Measurements from ENCODE around the gene RAET1L.

GRCh38 chr6:150029276-150029675 lies 3.9 kb upstream of the RAET1L start:
- TF ChIP-seq CTCF (IDR thresholded peaks at IDR 0.05) (no peak), POLR2A (IDR thresholded peaks at IDR 0.05) (no peak)

Measured in Peyer's patch (tissue), 4 donors.